ENCODE data around the gene CFAP52.
"Not testable (repeated sequence)": the region's sequence is repeated elsewhere in the genome, so short reads cannot be mapped to it uniquely, and the experiment has no call there.

CFAP52 gene

DNA sequence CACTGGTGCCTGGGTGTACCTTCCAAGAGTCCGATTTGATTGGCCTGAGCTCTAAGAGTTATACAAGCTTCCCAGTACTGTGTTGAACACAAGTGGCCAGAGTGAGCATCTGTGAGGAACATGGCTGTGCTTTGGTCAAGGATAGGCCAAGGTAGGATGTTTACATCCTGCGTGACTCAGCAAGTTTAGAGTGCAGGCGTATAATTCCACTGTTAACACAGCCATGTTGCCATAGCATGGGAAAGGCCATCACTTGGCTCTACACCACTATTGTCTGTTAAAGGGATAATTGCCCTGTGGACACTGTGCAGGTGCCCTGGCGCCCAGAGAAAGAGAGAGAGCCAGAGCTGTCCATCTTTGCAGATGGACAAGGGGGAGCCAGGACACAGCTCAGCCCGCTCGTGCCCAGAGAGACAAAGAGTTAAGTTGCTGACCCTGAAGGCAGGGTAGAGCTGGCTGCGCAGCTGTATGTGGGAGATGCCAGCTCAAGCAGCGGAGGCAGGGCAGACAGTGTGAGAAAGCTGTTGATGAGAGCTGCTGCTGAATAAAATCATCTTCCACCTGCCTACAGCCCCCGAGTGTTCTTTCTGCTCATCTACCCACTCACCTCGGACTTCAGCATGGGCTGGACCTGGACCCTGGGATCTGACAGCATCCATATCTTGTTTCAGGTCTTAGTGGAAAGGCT is 11.7 kb downstream of the CFAP52 start:
- Mint-ChIP-seq H3K27me3 (peaks cover 6% of the 10 kb centered on the region), H3K4me3 (no peak overlapping the region), H3K4me1 (no peaks in the 10 kb centered on the region), H3K9me3 (peaks cover 5% of the 10 kb centered on the region), H3K36me3 (ENCODE audit: insufficient read depth) (peaks cover 2% of the 10 kb centered on the region), H3K27ac (ENCODE audit: low read depth) (no peak overlapping the region)
- ATAC-seq (replicated peaks; ENCODE audit: extremely low read depth, poor library complexity, severe bottlenecking) = no peak
- no peak for DNase-seq (ENCODE audit: low spot score in 2 of 2)

DNA sequence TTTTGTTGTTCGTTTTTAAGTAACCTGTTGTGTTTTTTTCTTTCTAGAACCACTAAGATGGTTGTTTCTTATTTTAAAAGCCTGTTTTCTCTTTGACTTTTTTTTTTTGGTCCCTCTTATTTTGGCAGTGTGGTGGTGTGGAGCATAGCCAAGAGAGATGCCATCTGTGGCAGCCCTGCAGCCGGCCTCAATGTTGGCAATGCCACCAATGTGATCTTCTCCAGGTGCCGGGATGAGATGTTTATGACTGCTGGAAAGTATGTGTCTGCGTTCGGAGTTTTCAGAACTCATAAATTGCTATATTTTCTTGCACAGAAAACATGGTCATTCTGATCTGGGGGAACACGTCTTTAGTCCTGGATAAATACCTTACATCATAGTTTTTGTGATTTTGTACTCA is 17.6 kb downstream of the CFAP52 start:
- ATAC-seq (replicated peaks; ENCODE audit: extremely low read depth, poor library complexity, severe bottlenecking) (no peak), DNase-seq (ENCODE audit: low spot score in 2 of 2) (no peak)
- H3K9me3 Mint-ChIP-seq = no peaks in the 10 kb centered on the region
- peaks cover 19% of the 10 kb centered on the region for H3K27me3 Mint-ChIP-seq
- H3K36me3 Mint-ChIP-seq (ENCODE audit: insufficient read depth) = no peaks in the 10 kb centered on the region
- no peak overlapping the region for H3K27ac Mint-ChIP-seq (ENCODE audit: low read depth)
- H3K4me3 Mint-ChIP-seq = no peak overlapping the region
- no peaks in the 10 kb centered on the region for H3K4me1 Mint-ChIP-seq

GRCh38 chr17:9597638-9598037 is 21.2 kb downstream of the CFAP52 start:
- ATAC-seq (replicated peaks; ENCODE audit: extremely low read depth, poor library complexity, severe bottlenecking); H3K27ac Mint-ChIP-seq (ENCODE audit: low read depth); DNase-seq (ENCODE audit: low spot score in 2 of 2): not testable (repeated sequence)

DNA sequence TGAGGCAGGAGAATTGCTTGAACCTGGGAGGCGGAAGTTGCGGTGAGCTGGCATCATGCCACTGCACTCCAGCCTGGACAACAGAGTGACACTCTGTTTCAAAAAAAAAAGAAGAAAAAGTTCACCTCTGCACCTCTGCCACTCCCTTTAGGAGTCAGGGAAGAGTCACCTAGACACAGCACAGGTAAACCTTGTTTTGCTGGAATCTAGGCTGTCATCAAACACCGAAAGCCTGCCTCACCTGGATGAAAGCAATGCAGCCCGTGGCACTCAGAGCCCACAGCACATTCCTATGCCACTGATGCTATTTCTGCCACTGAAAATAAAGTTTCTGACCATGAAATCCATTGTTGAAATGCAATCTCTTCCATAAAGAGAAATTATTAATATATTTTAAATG is 22.2 kb downstream of the CFAP52 start:
- no peak for ATAC-seq (replicated peaks; ENCODE audit: extremely low read depth, poor library complexity, severe bottlenecking)
- H3K4me3 Mint-ChIP-seq = no peak overlapping the region
- no peaks in the 10 kb centered on the region for H3K4me1 Mint-ChIP-seq
- H3K27me3 Mint-ChIP-seq = peaks cover 43% of the 10 kb centered on the region
- peaks cover 3% of the 10 kb centered on the region for H3K36me3 Mint-ChIP-seq (ENCODE audit: insufficient read depth)
- no peaks in the 10 kb centered on the region for H3K9me3 Mint-ChIP-seq
- DNase-seq (ENCODE audit: low spot score in 2 of 2) = no peak
- no peak overlapping the region for H3K27ac Mint-ChIP-seq (ENCODE audit: low read depth)

More at GRCh38 chr17:9597638-9598037, 21.2 kb downstream of the CFAP52 start:
- H3K36me3 Mint-ChIP-seq (ENCODE audit: insufficient read depth); H3K9me3 Mint-ChIP-seq; H3K4me3 Mint-ChIP-seq; H3K4me1 Mint-ChIP-seq: not testable (repeated sequence)
- peaks cover 37% of the 10 kb centered on the region for H3K27me3 Mint-ChIP-seq

GRCh38 chr17:9604583-9604982 is 28.1 kb downstream of the CFAP52 start:
- H3K4me1 Mint-ChIP-seq; H3K27ac Mint-ChIP-seq (ENCODE audit: low read depth); DNase-seq (ENCODE audit: low spot score in 2 of 2); ATAC-seq (replicated peaks; ENCODE audit: extremely low read depth, poor library complexity, severe bottlenecking); H3K36me3 Mint-ChIP-seq (ENCODE audit: insufficient read depth); H3K4me3 Mint-ChIP-seq; H3K9me3 Mint-ChIP-seq: not testable (repeated sequence)
- H3K27me3 Mint-ChIP-seq = peaks cover 51% of the 10 kb centered on the region

- DNase-seq (ENCODE audit: low spot score in 2 of 2) (no peak), ATAC-seq (replicated peaks; ENCODE audit: extremely low read depth, poor library complexity, severe bottlenecking) (no peak)
- H3K9me3 Mint-ChIP-seq = no peaks in the 10 kb centered on the region
- H3K27me3 Mint-ChIP-seq = peaks cover 50% of the 10 kb centered on the region
- peaks cover 5% of the 10 kb centered on the region for H3K36me3 Mint-ChIP-seq (ENCODE audit: insufficient read depth)
- no peak overlapping the region for H3K27ac Mint-ChIP-seq (ENCODE audit: low read depth)
- H3K4me1 Mint-ChIP-seq = no peaks in the 10 kb centered on the region
- H3K4me3 Mint-ChIP-seq = no peak overlapping the region
Observed at GRCh38 chr17:9606453-9606852, 30.0 kb downstream of the CFAP52 start.

GRCh38 chr17:9607058-9607457 is 30.6 kb downstream of the CFAP52 start:
- not testable (repeated sequence) for H3K9me3 Mint-ChIP-seq; DNase-seq (ENCODE audit: low spot score in 2 of 2); H3K4me1 Mint-ChIP-seq; H3K4me3 Mint-ChIP-seq; H3K27ac Mint-ChIP-seq (ENCODE audit: low read depth); H3K36me3 Mint-ChIP-seq (ENCODE audit: insufficient read depth); ATAC-seq (replicated peaks; ENCODE audit: extremely low read depth, poor library complexity, severe bottlenecking)
- H3K27me3 Mint-ChIP-seq = peaks cover 53% of the 10 kb centered on the region

DNA sequence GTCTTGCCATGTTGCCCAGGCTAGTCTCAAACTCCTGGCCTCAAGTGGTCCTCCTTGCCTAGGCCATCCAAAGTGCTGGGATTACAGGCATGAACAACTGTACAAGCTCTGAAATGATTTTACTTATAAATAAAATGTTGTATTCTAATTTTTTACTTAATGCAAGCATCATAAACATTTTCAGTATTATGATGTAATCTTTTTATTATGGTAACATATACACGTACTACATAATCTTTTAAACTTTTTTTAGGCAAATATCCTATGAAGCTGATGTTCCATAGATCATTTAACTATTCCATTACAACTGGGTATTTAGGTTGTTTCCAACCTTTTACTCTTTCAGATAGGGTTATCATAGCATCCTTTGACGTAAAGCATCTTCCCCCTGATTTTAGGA is 35.1 kb downstream of the CFAP52 start:
- DNase-seq (ENCODE audit: low spot score in 2 of 2) (no peak), ATAC-seq (replicated peaks; ENCODE audit: extremely low read depth, poor library complexity, severe bottlenecking) (no peak)
- Mint-ChIP-seq H3K36me3 (ENCODE audit: insufficient read depth) (no peaks in the 10 kb centered on the region), H3K4me1 (no peaks in the 10 kb centered on the region), H3K27ac (ENCODE audit: low read depth) (no peak overlapping the region), H3K4me3 (no peak overlapping the region), H3K27me3 (peaks cover 51% of the 10 kb centered on the region), H3K9me3 (no peaks in the 10 kb centered on the region)

DNA sequence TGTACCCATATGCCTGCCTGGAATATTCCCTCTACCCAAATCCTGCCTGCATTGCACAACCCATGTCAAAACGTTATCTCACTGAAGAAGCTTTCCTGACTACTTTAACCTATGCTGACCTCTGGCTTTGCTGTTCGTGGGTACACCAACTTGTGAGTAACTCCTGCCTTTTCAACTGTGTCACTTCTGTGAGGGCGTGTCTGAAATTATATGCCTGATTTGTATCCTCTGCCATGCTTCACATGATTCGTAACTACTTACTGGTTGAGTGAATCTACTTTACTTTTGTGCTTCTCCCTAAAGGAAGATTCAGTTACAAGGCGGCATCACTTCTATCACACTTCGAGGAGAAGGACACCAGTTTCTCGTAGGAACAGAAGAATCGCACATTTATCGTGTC is 35.6 kb downstream of the CFAP52 start:
- Mint-ChIP-seq H3K4me1 (no peaks in the 10 kb centered on the region), H3K27me3 (peaks cover 51% of the 10 kb centered on the region), H3K36me3 (ENCODE audit: insufficient read depth) (no peaks in the 10 kb centered on the region), H3K27ac (ENCODE audit: low read depth) (no peak overlapping the region), H3K4me3 (no peak overlapping the region), H3K9me3 (no peaks in the 10 kb centered on the region)
- ATAC-seq (replicated peaks; ENCODE audit: extremely low read depth, poor library complexity, severe bottlenecking) (no peak), DNase-seq (ENCODE audit: low spot score in 2 of 2) (no peak)

DNA sequence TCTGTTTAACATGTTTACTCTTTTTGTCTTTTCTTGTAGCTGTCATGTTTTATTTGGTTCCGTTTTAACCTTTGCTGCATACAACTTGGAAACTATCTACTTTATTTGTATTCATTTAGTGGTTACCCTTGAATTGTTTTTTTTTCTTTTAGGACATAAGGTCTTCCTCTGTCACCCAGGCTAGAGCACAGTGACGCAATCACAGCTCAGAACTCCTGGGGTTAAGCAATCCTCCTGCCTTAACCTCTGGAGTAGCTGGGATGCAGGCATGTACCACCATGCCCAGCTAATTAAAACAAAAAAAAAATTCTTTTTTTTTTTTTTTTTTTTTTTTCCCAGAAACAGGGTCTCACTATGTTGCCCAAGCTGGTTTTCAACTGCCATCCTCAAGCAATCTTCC is 39.0 kb downstream of the CFAP52 start:
- H3K9me3 Mint-ChIP-seq = no peaks in the 10 kb centered on the region
- DNase-seq (ENCODE audit: low spot score in 2 of 2) (no peak), ATAC-seq (replicated peaks; ENCODE audit: extremely low read depth, poor library complexity, severe bottlenecking) (no peak)
- H3K27ac Mint-ChIP-seq (ENCODE audit: low read depth) = no peak overlapping the region
- no peaks in the 10 kb centered on the region for H3K4me1 Mint-ChIP-seq
- H3K4me3 Mint-ChIP-seq = no peak overlapping the region
- peaks cover 35% of the 10 kb centered on the region for H3K27me3 Mint-ChIP-seq
- no peaks in the 10 kb centered on the region for H3K36me3 Mint-ChIP-seq (ENCODE audit: insufficient read depth)

DNA sequence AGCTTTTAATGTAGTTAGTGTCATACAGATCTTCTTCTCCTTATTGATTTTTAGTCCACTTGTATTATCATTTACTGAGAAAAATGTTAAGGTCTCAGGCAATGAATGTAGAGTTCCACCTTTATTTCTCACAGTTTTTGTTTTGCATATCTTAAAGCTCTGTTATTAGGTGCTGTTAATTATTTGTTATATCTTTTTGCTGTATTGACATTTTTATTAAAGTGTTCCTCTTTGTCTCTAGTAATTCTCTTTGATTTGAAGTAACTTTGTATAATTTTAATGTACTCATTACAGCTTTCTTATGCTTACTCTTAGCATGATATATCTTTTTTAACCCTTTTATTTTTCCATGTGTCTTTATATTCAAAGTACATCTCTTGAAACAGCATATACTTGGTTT is 46.5 kb downstream of the CFAP52 start:
- Mint-ChIP-seq H3K27me3 (peaks cover 23% of the 10 kb centered on the region), H3K9me3 (peaks cover 26% of the 10 kb centered on the region), H3K4me1 (no peaks in the 10 kb centered on the region), H3K27ac (ENCODE audit: low read depth) (no peak overlapping the region), H3K4me3 (no peak overlapping the region), H3K36me3 (ENCODE audit: insufficient read depth) (no peaks in the 10 kb centered on the region)
- no peak for ATAC-seq (replicated peaks; ENCODE audit: extremely low read depth, poor library complexity, severe bottlenecking)
- no peak for DNase-seq (ENCODE audit: low spot score in 2 of 2)

DNA sequence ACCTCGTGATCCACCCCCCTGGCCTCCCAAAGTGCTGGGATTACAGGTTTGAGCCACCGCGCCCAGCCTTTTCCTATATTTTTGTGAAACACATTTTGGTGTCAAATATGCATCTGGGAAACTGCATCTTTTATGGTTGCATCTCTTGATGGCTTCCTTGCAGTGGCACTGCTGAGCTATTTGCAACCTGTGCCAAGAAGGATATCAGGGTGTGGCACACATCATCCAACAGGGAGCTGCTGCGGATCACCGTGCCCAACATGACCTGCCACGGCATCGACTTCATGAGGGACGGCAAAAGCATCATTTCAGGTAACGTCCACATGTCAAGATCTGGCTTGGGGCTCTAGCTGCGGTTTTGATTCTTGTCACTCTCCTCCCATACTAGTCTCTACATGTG is 52.1 kb downstream of the CFAP52 start:
- no peak overlapping the region for H3K27ac Mint-ChIP-seq (ENCODE audit: low read depth)
- peaks cover 59% of the 10 kb centered on the region for H3K27me3 Mint-ChIP-seq
- H3K4me1 Mint-ChIP-seq = no peaks in the 10 kb centered on the region
- no peak overlapping the region for H3K4me3 Mint-ChIP-seq
- H3K9me3 Mint-ChIP-seq = peaks cover 14% of the 10 kb centered on the region
- H3K36me3 Mint-ChIP-seq (ENCODE audit: insufficient read depth) = no peaks in the 10 kb centered on the region
- ATAC-seq (replicated peaks; ENCODE audit: extremely low read depth, poor library complexity, severe bottlenecking) (no peak), DNase-seq (ENCODE audit: low spot score in 2 of 2) (no peak)

DNA sequence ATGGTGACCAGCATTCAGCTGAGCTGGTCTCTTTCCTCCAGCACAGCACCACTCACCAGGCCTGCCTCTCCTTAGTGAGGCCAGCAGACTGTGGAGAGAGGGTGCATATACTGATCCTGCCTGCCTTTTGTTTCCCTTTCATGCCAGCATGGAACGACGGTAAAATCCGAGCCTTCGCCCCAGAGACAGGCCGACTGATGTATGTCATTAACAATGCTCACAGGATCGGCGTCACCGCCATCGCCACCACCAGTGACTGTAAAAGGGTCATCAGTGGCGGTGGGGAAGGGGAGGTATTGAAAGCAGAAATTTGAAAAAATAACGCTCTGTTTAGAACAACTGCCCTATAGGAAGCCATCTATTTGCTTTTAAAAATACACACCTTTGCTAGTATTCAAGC is 56.3 kb downstream of the CFAP52 start:
- Mint-ChIP-seq H3K27me3 (peaks cover 60% of the 10 kb centered on the region), H3K4me1 (no peaks in the 10 kb centered on the region), H3K9me3 (no peaks in the 10 kb centered on the region), H3K27ac (ENCODE audit: low read depth) (no peak overlapping the region), H3K4me3 (no peak overlapping the region), H3K36me3 (ENCODE audit: insufficient read depth) (no peaks in the 10 kb centered on the region)
- no peak for ATAC-seq (replicated peaks; ENCODE audit: extremely low read depth, poor library complexity, severe bottlenecking)
- no peak for DNase-seq (ENCODE audit: low spot score in 2 of 2)

Data from central memory CD8-positive, alpha-beta T cell (primary cell).